WTC11 (cell line): ENCODE measurements around the gene MKI67. TPM values are rescaled to one million over a fixed set of nuclear protein-coding genes. Genes with fewer than 3 reads are reported as not detected.

Experiments
- ATAC-seq: fragments of 200-7000 bp; cut with Tn5 transposase; 2 replicates; pipeline ENCODE4 v1.10.0; 2021; ENCODE audit warnings: mild to moderate bottlenecking, moderate library complexity
- CTCF ChIA-PET: fragments of 300-600 bp; sonication (Branson Sonifier 250); formaldehyde crosslinking; loops from one replicate; lab custom pipeline; 2021; ENCODE audit warnings: antibody characterized with exemption; lab: Charles Lee
- POLR2A ChIA-PET: fragments of 350-600 bp; sonication (Branson Sonifier 250); formaldehyde crosslinking; loops from one replicate; lab custom pipeline; 2021; ENCODE audit warnings: antibody characterized with exemption; lab: Charles Lee
- DNase-seq: peaks from one replicate; pipeline ENCODE4 v3.0.0; 2021; ENCODE audit warnings: low spot score
- H3K27ac Mint-ChIP-seq: 2 replicates; pipeline ENCODE4 v1.8.0; 2021; ENCODE audit warnings: mixed read lengths
- H3K27me3 Mint-ChIP-seq: 2 replicates; pipeline ENCODE4 v1.8.0; 2021; ENCODE audit warnings: low read depth, mild to moderate bottlenecking, moderate library complexity, mixed read lengths
- H3K36me3 Mint-ChIP-seq: 2 replicates; pipeline ENCODE4 v1.8.0; 2021; ENCODE audit warnings: mixed read lengths
- H3K4me1 Mint-ChIP-seq: 2 replicates; pipeline ENCODE4 v1.8.0; 2022; ENCODE audit warnings: mixed read lengths
- H3K4me3 Mint-ChIP-seq: 2 replicates; pipeline ENCODE4 v1.8.0; 2021; ENCODE audit warnings: mild to moderate bottlenecking, moderate library complexity, mixed read lengths
- H3K9me3 Mint-ChIP-seq: 2 replicates; pipeline ENCODE4 v1.8.0; 2021; ENCODE audit warnings: mixed read lengths
- ATF2 ChIP-seq: sonication (generic); formaldehyde crosslinking; IDR thresholded peaks from 2 replicates; pipeline ENCODE4 v1.8.1; 2022; ENCODE audit warnings: low read depth, missing genetic modification reagents, borderline replicate concordance
- CBFB ChIP-seq: sonication (generic); formaldehyde crosslinking; IDR thresholded peaks from 2 replicates; pipeline ENCODE4 v1.8.1; 2022; ENCODE audit warnings: mild to moderate bottlenecking, low read depth, missing genetic modification reagents
- CREB1 ChIP-seq: sonication (generic); formaldehyde crosslinking; IDR thresholded peaks from 2 replicates; pipeline ENCODE4 v1.8.0; 2023; ENCODE audit warnings: mild to moderate bottlenecking, missing genetic modification reagents
- CTCF ChIP-seq: fragments of 200-600 bp; IDR thresholded peaks from 2 replicates; pipeline ENCODE4 v1.8.0; 2022; ENCODE audit warnings: antibody characterized with exemption
- ELF4 ChIP-seq: sonication (generic); formaldehyde crosslinking; IDR thresholded peaks from 2 replicates; pipeline ENCODE4 v1.8.1; 2022; ENCODE audit warnings: low read depth, mild to moderate bottlenecking, moderate library complexity, missing genetic modification reagents
- ETV6 ChIP-seq: sonication (generic); formaldehyde crosslinking; IDR thresholded peaks from 2 replicates; pipeline ENCODE4 v1.8.1; 2022; ENCODE audit warnings: mild to moderate bottlenecking, missing genetic modification reagents
- FOXJ3 ChIP-seq: sonication (generic); formaldehyde crosslinking; IDR thresholded peaks from 2 replicates; pipeline ENCODE4 v1.9.0; 2021; ENCODE audit warnings: missing genetic modification reagents, mild to moderate bottlenecking, borderline replicate concordance
- HMGA2 ChIP-seq: fragments of 250-450 bp; sonication (Bioruptor Pico); IDR thresholded peaks from 2 replicates; pipeline ENCODE4 v1.4.0; 2021; ENCODE audit warnings: mild to moderate bottlenecking, moderate library complexity
- MAX ChIP-seq: sonication (generic); formaldehyde crosslinking; IDR thresholded peaks from 2 replicates; pipeline ENCODE4 v1.8.0; 2022; ENCODE audit warnings: mild to moderate bottlenecking, missing genetic modification reagents
- MXD4 ChIP-seq: fragments of 250-450 bp; sonication (Bioruptor Pico); IDR thresholded peaks from 2 replicates; pipeline ENCODE4 v1.8.0; 2021; ENCODE audit warnings: mild to moderate bottlenecking, moderate library complexity, borderline replicate concordance
- NFYB ChIP-seq: sonication (generic); formaldehyde crosslinking; conservative IDR thresholded peaks from 2 replicates; pipeline ENCODE4 v1.8.0; 2022; ENCODE audit warnings: low read depth, missing genetic modification reagents
- OVOL2 ChIP-seq: fragments of 250-450 bp; sonication (Bioruptor Pico); IDR thresholded peaks from 2 replicates; pipeline ENCODE4 v1.9.0; 2021; ENCODE audit warnings: mild to moderate bottlenecking, borderline replicate concordance
- SMAD3 ChIP-seq: sonication (generic); formaldehyde crosslinking; IDR thresholded peaks from 2 replicates; pipeline ENCODE4 v1.8.0; 2022; ENCODE audit warnings: missing genetic modification reagents, mild to moderate bottlenecking, borderline replicate concordance
- ZNF121 ChIP-seq: sonication (generic); formaldehyde crosslinking; IDR thresholded peaks from 2 replicates; pipeline ENCODE4 v1.8.0; 2023; ENCODE audit warnings: missing genetic modification reagents
- ZNF138 ChIP-seq: sonication (generic); formaldehyde crosslinking; conservative IDR thresholded peaks from 2 replicates; pipeline ENCODE4 v1.8.1; 2022; ENCODE audit warnings: mild to moderate bottlenecking, moderate library complexity, missing genetic modification reagents
- total RNA-seq: library from RNA; stranded (reverse); gene quantifications from 3 replicates; pipeline ENCODE4 v1.2.3, GENCODE V29; 2021
- TF ChIP-seq, protein P1 (sequence below): sonication (generic); formaldehyde crosslinking; IDR thresholded peaks from 2 replicates; pipeline ENCODE4 v1.8.1; 2022; ENCODE audit warnings: missing genetic modification reagents, borderline replicate concordance
- TF ChIP-seq, protein P2 (sequence below): sonication (generic); formaldehyde crosslinking; IDR thresholded peaks from 2 replicates; pipeline ENCODE4 v1.8.1; 2022; ENCODE audit warnings: low read depth, mild to moderate bottlenecking, moderate library complexity, missing genetic modification reagents, borderline replicate concordance
- TF ChIP-seq, protein P3 (sequence below): sonication (generic); formaldehyde crosslinking; IDR thresholded peaks from 2 replicates; pipeline ENCODE4 v1.8.1; 2023; ENCODE audit warnings: mild to moderate bottlenecking, missing genetic modification reagents, moderate library complexity
- TF ChIP-seq, protein P4 (sequence below): sonication (generic); formaldehyde crosslinking; IDR thresholded peaks from 2 replicates; pipeline ENCODE4 v1.8.0; 2023; ENCODE audit warnings: missing genetic modification reagents, mild to moderate bottlenecking, borderline replicate concordance

MKI67 gene
- total RNA-seq, 1 experiment from 2014 or later, result 118 TPM

GRCh38 chr10:128102480-128103228 is 23.6 kb downstream of the MKI67 start (continued):
- TF ChIP-seq, protein P1, sequence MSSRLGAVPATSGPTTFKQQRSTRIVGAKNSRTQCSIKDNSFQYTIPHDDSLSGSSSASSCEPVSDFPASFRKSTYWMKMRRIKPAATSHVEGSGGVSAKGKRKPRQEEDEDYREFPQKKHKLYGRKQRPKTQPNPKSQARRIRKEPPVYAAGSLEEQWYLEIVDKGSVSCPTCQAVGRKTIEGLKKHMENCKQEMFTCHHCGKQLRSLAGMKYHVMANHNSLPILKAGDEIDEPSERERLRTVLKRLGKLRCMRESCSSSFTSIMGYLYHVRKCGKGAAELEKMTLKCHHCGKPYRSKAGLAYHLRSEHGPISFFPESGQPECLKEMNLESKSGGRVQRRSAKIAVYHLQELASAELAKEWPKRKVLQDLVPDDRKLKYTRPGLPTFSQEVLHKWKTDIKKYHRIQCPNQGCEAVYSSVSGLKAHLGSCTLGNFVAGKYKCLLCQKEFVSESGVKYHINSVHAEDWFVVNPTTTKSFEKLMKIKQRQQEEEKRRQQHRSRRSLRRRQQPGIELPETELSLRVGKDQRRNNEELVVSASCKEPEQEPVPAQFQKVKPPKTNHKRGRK (CRISPR knock-in tag), result no peak
- TF ChIP-seq OVOL2 (CRISPR knock-in tag) (no peak), HMGA2 (CRISPR knock-in tag) (no peak), NFYB (CRISPR knock-in tag) (no peak)

- ATAC-seq, result no peak
- no peak for DNase-seq
- H3K4me3 Mint-ChIP-seq, result no peak overlapping the region
- H3K36me3 Mint-ChIP-seq, result peaks cover 39% of the 10 kb centered on the region
- no peaks in the 10 kb centered on the region for H3K9me3 Mint-ChIP-seq
- TF ChIP-seq ELF4 (CRISPR knock-in tag) (no peak), CREB1 (CRISPR knock-in tag) (no peak), ZNF121 (CRISPR knock-in tag) (no peak)
- TF ChIP-seq, protein P2, sequence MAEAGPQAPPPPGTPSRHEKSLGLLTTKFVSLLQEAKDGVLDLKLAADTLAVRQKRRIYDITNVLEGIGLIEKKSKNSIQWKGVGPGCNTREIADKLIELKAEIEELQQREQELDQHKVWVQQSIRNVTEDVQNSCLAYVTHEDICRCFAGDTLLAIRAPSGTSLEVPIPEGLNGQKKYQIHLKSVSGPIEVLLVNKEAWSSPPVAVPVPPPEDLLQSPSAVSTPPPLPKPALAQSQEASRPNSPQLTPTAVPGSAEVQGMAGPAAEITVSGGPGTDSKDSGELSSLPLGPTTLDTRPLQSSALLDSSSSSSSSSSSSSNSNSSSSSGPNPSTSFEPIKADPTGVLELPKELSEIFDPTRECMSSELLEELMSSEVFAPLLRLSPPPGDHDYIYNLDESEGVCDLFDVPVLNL (CRISPR knock-in tag), result no peak
- TF ChIP-seq, protein P3, sequence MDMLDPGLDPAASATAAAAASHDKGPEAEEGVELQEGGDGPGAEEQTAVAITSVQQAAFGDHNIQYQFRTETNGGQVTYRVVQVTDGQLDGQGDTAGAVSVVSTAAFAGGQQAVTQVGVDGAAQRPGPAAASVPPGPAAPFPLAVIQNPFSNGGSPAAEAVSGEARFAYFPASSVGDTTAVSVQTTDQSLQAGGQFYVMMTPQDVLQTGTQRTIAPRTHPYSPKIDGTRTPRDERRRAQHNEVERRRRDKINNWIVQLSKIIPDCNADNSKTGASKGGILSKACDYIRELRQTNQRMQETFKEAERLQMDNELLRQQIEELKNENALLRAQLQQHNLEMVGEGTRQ (CRISPR knock-in tag), result no peak
- H3K27ac Mint-ChIP-seq, result no peak overlapping the region
- no peaks in the 10 kb centered on the region for H3K27me3 Mint-ChIP-seq
- ChIA-PET CTCF (no interaction called here), POLR2A (no interaction called here)
- 0 out of 2 replicates have a peak, but pooled peaks cover under 1% of the 10 kb centered on the region for H3K4me1 Mint-ChIP-seq
Measured at GRCh38 chr10:128101901-128102300, 24.3 kb downstream of the MKI67 start.

GRCh38 chr10:128099901-128100300 is 26.3 kb downstream of the MKI67 start:
- Mint-ChIP-seq H3K4me1 (peaks cover 10% of the 10 kb centered on the region; the same call in 1 of the 2 replicates), H3K27ac (no peak overlapping the region), H3K36me3 (peaks cover 43% of the 10 kb centered on the region), H3K9me3 (no peaks in the 10 kb centered on the region), H3K4me3 (no peak overlapping the region), H3K27me3 (no peaks in the 10 kb centered on the region)
- ChIA-PET POLR2A (no interaction called here), CTCF (no interaction called here)
- ATAC-seq, result no peak
- DNase-seq, result no peak
- TF ChIP-seq, protein P4, sequence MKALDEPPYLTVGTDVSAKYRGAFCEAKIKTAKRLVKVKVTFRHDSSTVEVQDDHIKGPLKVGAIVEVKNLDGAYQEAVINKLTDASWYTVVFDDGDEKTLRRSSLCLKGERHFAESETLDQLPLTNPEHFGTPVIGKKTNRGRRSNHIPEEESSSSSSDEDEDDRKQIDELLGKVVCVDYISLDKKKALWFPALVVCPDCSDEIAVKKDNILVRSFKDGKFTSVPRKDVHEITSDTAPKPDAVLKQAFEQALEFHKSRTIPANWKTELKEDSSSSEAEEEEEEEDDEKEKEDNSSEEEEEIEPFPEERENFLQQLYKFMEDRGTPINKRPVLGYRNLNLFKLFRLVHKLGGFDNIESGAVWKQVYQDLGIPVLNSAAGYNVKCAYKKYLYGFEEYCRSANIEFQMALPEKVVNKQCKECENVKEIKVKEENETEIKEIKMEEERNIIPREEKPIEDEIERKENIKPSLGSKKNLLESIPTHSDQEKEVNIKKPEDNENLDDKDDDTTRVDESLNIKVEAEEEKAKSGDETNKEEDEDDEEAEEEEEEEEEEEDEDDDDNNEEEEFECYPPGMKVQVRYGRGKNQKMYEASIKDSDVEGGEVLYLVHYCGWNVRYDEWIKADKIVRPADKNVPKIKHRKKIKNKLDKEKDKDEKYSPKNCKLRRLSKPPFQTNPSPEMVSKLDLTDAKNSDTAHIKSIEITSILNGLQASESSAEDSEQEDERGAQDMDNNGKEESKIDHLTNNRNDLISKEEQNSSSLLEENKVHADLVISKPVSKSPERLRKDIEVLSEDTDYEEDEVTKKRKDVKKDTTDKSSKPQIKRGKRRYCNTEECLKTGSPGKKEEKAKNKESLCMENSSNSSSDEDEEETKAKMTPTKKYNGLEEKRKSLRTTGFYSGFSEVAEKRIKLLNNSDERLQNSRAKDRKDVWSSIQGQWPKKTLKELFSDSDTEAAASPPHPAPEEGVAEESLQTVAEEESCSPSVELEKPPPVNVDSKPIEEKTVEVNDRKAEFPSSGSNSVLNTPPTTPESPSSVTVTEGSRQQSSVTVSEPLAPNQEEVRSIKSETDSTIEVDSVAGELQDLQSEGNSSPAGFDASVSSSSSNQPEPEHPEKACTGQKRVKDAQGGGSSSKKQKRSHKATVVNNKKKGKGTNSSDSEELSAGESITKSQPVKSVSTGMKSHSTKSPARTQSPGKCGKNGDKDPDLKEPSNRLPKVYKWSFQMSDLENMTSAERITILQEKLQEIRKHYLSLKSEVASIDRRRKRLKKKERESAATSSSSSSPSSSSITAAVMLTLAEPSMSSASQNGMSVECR (CRISPR knock-in tag), result no peak
- TF ChIP-seq MXD4 (CRISPR knock-in tag) (no peak), FOXJ3 (no peak), ETV6 (no peak), CBFB (CRISPR knock-in tag) (no peak), MAX (CRISPR knock-in tag) (no peak), ZNF138 (CRISPR knock-in tag) (no peak), SMAD3 (no peak), ATF2 (CRISPR knock-in tag) (no peak), CTCF (no peak)
- TF ChIP-seq, protein P2 (CRISPR knock-in tag), result no peak
